ENCODE measurements around the gene TSPAN5.

Gene TSPAN5

DNA sequence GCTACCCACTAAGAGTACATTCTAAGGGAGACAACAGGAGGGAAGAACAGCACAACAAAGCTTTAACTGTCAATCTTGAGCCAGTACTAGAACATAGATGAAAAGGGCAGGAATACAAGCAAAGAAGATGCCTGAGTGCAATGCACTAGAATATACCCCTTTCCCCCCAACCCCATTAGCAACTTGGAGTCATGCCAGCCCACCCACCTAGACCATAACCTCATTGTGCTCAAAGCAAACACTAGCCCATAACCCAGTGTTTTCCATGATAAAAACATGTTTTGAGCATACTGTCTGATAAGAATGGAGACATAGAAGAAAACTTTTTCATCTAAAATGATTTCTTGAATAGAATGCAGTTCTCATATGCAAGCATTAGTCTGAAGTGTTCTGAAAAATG lies 214.0 kb downstream of the TSPAN5 start:
- DNase-seq = no peak

DNA sequence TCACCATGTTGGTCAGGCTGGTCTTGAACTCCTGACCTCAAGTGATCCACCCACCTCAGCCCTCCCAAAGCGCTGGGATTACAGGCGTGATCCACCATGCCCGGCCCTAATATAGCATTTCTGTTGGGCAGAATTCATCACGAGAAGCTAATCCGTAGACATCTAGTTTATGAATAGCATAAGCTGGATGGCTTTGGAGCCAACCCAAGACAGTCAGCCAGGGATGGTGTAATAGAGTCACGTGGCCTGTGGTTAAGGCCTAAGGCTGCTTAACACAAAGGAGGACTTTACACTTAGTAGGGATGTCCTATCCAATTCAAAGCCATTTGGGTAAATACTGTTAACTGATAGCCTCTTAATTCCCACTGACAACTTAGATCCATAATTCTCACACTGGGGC lies 223.6 kb downstream of the TSPAN5 start:
- DNase-seq = no peak

DNA sequence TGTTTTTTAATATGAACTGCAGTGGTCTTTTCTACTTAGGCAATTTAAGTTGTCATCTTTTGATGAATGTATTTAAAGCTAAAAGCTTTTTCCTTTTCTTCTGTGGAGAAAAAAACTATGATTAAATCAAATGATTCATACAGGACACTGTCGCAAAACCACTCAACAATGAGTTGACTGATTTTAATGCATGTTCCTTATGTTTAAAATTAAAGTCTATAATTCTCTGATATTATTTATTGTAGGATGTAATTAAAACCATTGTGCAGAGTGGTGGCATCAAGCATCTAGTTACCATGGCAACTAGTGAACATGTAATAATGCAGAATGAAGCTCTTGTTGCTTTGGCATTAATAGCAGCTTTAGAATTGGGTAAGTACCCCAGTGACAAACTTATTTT lies 224.7 kb downstream of the TSPAN5 start:
- DNase-seq = no peak

DNA sequence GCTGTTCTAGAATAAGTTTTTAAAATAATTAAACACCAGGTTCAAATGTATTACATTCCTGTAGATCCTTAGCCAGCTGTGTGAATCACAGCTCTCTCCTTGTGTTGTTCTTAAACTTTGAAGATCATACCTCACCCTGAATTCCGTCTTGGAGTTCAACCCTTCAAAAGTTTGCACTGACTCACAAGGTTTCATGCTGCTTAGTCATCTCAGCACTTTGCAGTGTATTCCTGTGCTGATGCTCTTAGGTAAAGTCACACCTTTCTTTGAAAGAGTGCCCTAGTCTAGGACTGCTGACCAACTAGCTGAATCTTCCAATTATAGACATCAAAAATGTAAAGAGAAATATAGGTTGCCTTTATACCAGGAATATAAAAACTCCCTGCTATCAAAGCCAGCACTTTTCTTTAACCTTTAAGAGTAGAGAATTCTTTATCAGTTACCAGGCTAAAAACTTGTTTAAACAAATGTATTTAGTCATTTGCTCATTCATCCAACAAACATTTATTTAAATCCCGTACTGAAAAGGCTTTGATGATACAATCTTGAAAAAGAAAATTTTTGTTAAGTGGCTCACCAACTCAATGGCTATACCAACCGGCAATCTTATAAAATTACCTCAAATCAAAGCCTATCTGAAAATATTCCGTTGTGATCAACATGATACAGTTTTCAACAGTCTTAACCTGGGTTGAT lies 227.6 kb downstream of the TSPAN5 start:
- DNase-seq = no peak

DNA sequence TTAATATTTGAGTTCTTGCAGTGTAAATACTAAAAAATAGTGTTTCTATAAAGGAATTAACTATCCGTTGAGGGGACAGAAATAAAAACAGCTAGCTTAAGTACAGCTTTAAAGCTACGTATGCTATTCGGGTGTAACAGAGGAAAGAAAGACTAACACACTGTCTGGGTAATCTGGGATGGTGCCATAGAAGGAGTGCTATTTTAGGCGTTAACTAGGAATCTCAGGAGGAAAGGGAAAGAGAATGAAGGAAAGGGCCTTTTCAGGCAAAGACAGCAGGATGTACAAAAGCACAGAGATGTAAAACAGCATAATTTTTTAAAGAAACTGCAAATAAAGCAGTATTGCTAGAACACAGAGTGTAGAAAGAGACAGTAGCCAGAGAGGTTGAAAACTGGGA lies 235.4 kb downstream of the TSPAN5 start:
- no peak for DNase-seq

DNA sequence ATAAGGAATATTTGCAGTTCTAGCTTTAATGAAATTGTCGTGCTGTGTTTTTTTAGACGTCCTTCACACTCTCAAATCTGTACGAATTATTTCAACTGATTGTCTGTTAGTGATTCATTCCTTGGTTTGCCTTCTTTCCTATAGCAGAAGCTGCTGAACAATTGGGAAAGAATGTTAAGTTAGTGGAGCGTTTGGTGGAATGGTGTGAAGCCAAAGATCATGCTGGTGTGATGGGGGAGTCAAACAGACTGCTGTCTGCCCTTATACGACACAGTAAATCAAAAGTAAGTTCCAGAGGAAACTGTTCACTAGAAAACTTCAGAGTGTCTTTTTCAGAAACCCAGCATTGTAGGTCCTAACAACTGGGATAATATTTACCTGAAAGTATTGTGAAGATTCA lies 237.3 kb downstream of the TSPAN5 start:
- DNase-seq = no peak
